ENCODE results near the gene TSSC4. TPM values are rescaled to one million over a fixed set of nuclear protein-coding genes. Genes with fewer than 3 reads are reported as not detected.

TSSC4 gene
- total and polyA plus RNA-seq, 9 of the 15 experiments (the other 6 are each of a cell fraction or from before 2014, with no cell fraction given): 0.41 to 54.2 (median 11.0) TPM

- H3K79me2 ChIP-seq (ENCODE audit: control insufficient read depth, insufficient read depth, low read length): no peaks in the 10 kb centered on the region
- H4K20me1 ChIP-seq (replicated peaks; ENCODE audit: control insufficient read depth, insufficient read depth, low read length): peaks cover 12% of the 10 kb centered on the region
- intact Hi-C loops (cut with micrococcal nuclease): no loop called here
- no peak for DNase-seq (ENCODE audit: extremely low read depth in 1 of 4, low spot score in 3 of 4)
- WGBS (ENCODE audit: insufficient coverage, low coverage, missing lambda C conversion rate): 2% methylated on average over 12 of the region's 15 CpGs
- no peaks in the 10 kb centered on the region for H3K9me3 ChIP-seq (replicated peaks; ENCODE audit: control insufficient read depth, insufficient read depth, low read depth, low read length)
- no peak overlapping the region for H3K4me3 ChIP-seq
- H3K4me2 ChIP-seq (ENCODE audit: insufficient read depth, low read length): no peak overlapping the region
- no peak overlapping the region for H3K27ac ChIP-seq (ENCODE audit: extremely low read depth, low read depth, low read length)
- no peak overlapping the region for H3K9ac ChIP-seq (ENCODE audit: insufficient read depth in 1 of 2, low read depth in 2 of 2, low read length in 2 of 2)
- FAIRE-seq: no peak
- no peak for ATAC-seq
- ChIA-PET CTCF (ENCODE audit: low intra/inter-chr PET ratio) (no interaction called here), POLR2A (no interaction called here)
- no TSS peak for BruUV-seq (replicated peaks)
- TF ChIP-seq ZEB2 (IDR thresholded peaks at IDR 0.05): no peak
- in situ Hi-C loops (cut with MboI): no loop called here
- no peaks in the 10 kb centered on the region for H3K9me1 ChIP-seq (ENCODE audit: control insufficient read depth, insufficient read depth, low read length)
- no peak overlapping the region for H2AFZ ChIP-seq (ENCODE audit: low read depth, low read length)
- peaks cover 3 to 59% of the 10 kb centered on the region in 2 experiments; a peak in 3 of 5 replicates for H3K27me3 ChIP-seq (ENCODE audit: control insufficient read depth in 2 of 2, insufficient read depth in 2 of 2, low read length in 2 of 2)
- H3K36me3 ChIP-seq (ENCODE audit: control insufficient read depth, insufficient read depth, low read length): no peaks in the 10 kb centered on the region
- peaks cover 0 to 29% of the 10 kb centered on the region in 2 experiments; a peak in 2 of 5 replicates for H3K4me1 ChIP-seq (replicated peaks in 1 of 2; ENCODE audit: control insufficient read depth in 2 of 2, insufficient read depth in 2 of 2, low read length in 2 of 2)
Observed at GRCh38 chr11:2446590-2447252, 46.2 kb downstream of the TSSC4 start.

- peaks cover 12% of the 10 kb centered on the region for H4K20me1 ChIP-seq (replicated peaks; ENCODE audit: control insufficient read depth, insufficient read depth, low read length)
- TF ChIP-seq RNF219 (CRISPR knock-in tag; IDR thresholded peaks at IDR 0.05) (no peak), ZC3H8 (IDR thresholded peaks at IDR 0.05) (no peak), CEBPG (CRISPR knock-in tag; IDR thresholded peaks at IDR 0.05) (no peak), CEBPG (tag; conservative IDR thresholded peaks at IDR 0.05 in 1 of 2, IDR thresholded peaks at IDR 0.05 in 1 of 2) (no peak), LARP7 (IDR thresholded peaks at IDR 0.05) (no peak), MAZ (CRISPR knock-in tag; conservative IDR thresholded peaks at IDR 0.05 in 1 of 2, IDR thresholded peaks at IDR 0.05 in 1 of 2) (no peak), ELF4 (CRISPR knock-in tag; IDR thresholded peaks at IDR 0.05) (no peak), SP2 (IDR thresholded peaks at IDR 0.05; ENCODE audit: extremely low read depth, low read depth, low read length, poor library complexity, severe bottlenecking) (no peak), TAF15 (IDR thresholded peaks at IDR 0.05; ENCODE audit: low read depth, low read length) (no peak)
Observed at GRCh38 chr11:2447253-2447950, 46.9 kb downstream of the TSSC4 start.

More at GRCh38 chr11:2447253-2447950, 46.9 kb downstream of the TSSC4 start:
- Histone ChIP-seq H3K36me3 (ENCODE audit: control insufficient read depth, insufficient read depth, low read length) (no peaks in the 10 kb centered on the region), H3K9ac (ENCODE audit: insufficient read depth in 1 of 2, low read depth in 2 of 2, low read length in 2 of 2) (no peak overlapping the region), H3K9me3 (replicated peaks; ENCODE audit: control insufficient read depth, insufficient read depth, low read depth, low read length) (no peaks in the 10 kb centered on the region), H3K9me1 (ENCODE audit: control insufficient read depth, insufficient read depth, low read length) (no peaks in the 10 kb centered on the region), H3K27me3 (ENCODE audit: control insufficient read depth in 2 of 2, insufficient read depth in 2 of 2, low read length in 2 of 2) (peaks cover 8 to 66% of the 10 kb centered on the region in 2 experiments; a peak in 3 of 5 replicates), H3K79me2 (ENCODE audit: control insufficient read depth, insufficient read depth, low read length) (no peaks in the 10 kb centered on the region), H3K27ac (ENCODE audit: extremely low read depth, low read depth, low read length) (no peak overlapping the region), H3K4me1 (replicated peaks in 1 of 2; ENCODE audit: control insufficient read depth in 2 of 2, insufficient read depth in 2 of 2, low read length in 2 of 2) (peaks cover 0 to 29% of the 10 kb centered on the region in 2 experiments; a peak in 2 of 5 replicates), H2AFZ (ENCODE audit: low read depth, low read length) (no peak overlapping the region), H3K4me3 (no peak overlapping the region), H3K4me2 (ENCODE audit: insufficient read depth, low read length) (no peak overlapping the region)
- in situ Hi-C loops (cut with MboI) (no loop called here), intact Hi-C loops (cut with micrococcal nuclease) (no loop called here)
- no TSS peak for BruUV-seq (replicated peaks)
- FAIRE-seq (no peak), DNase-seq (ENCODE audit: extremely low read depth in 1 of 4, low spot score in 3 of 4) (no peak), ATAC-seq (no peak)
- 5% methylated on average over 12 of the region's 12 CpGs for WGBS (ENCODE audit: insufficient coverage, low coverage, missing lambda C conversion rate)
- ChIA-PET CTCF (ENCODE audit: low intra/inter-chr PET ratio) (no interaction called here), POLR2A (no interaction called here)

All from K562 (cell line).